ENCODE data around the gene ACOT11.

Gene ACOT11

DNA sequence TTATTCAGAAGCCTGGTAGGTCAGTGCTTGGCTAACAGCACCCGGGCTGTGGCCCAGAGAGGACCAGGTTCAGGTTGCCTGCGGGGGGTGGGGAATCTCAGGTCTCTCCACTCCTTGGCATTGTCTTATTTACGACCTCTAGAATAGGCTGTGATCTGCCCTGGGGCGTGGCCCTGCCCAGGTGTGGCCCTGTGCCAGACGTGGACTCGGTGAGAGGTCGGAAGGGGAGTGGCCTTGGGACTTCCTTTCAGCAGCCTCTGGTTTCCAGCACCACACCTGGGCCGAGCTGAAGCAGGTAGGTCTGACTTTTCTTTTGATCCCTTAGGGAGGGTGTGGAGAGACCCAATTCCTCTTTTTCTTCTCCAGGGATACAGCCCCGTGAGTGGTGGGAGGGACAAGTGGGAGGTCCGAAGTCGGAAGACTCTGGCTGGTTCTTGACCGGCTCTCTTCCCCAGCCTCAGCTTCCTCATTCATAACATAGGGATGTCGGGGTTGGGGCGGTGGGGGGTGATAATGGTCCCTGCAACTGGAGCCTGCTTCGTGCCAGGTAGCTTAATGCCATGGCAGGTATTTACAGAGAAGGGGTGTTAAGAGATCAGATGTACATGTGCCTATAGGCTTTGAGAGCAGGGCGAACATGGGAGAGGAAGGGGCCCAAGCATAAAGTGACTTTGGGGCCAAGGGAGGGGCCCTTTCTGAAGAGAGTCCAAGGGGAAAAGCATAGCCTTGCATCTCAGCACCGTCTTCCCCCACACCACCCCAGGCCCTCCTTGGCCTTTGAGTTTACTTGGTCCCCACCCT, 16.5 kb downstream of the ACOT11 start:
- no peak for TF ChIP-seq CTCF (IDR thresholded peaks at IDR 0.05; ENCODE audit: insufficient read depth, low read length)
- peak; percentile 1; the same call in 1 of the 2 replicates for TF ChIP-seq SPI1 (IDR thresholded peaks at IDR 0.05; ENCODE audit: borderline replicate concordance, low read depth)
- no peak overlapping the region for H3K4me3 ChIP-seq (replicated peaks; ENCODE audit: insufficient read depth, low read length)
- DNase-seq (ENCODE audit: low read depth in 1 of 2, low spot score in 1 of 2) = no peak

GRCh38 chr1:54565113-54565501, 17.1 kb downstream of the ACOT11 start:
- Histone ChIP-seq H3K4me3 (replicated peaks; ENCODE audit: insufficient read depth, low read length) (no peak overlapping the region), H3K27me3 (ENCODE audit: insufficient read depth, poor library complexity, severe bottlenecking) (no peaks in the 10 kb centered on the region), H3K27ac (replicated peaks) (no peak overlapping the region)
- DNase-seq (ENCODE audit: low read depth in 1 of 2, low spot score in 1 of 2) = no peak
- TF ChIP-seq POLR2AphosphoS5 (IDR thresholded peaks at IDR 0.05; ENCODE audit: low read depth) = no peak
- TF ChIP-seq, protein P1, sequence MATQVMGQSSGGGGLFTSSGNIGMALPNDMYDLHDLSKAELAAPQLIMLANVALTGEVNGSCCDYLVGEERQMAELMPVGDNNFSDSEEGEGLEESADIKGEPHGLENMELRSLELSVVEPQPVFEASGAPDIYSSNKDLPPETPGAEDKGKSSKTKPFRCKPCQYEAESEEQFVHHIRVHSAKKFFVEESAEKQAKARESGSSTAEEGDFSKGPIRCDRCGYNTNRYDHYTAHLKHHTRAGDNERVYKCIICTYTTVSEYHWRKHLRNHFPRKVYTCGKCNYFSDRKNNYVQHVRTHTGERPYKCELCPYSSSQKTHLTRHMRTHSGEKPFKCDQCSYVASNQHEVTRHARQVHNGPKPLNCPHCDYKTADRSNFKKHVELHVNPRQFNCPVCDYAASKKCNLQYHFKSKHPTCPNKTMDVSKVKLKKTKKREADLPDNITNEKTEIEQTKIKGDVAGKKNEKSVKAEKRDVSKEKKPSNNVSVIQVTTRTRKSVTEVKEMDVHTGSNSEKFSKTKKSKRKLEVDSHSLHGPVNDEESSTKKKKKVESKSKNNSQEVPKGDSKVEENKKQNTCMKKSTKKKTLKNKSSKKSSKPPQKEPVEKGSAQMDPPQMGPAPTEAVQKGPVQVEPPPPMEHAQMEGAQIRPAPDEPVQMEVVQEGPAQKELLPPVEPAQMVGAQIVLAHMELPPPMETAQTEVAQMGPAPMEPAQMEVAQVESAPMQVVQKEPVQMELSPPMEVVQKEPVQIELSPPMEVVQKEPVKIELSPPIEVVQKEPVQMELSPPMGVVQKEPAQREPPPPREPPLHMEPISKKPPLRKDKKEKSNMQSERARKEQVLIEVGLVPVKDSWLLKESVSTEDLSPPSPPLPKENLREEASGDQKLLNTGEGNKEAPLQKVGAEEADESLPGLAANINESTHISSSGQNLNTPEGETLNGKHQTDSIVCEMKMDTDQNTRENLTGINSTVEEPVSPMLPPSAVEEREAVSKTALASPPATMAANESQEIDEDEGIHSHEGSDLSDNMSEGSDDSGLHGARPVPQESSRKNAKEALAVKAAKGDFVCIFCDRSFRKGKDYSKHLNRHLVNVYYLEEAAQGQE (IDR thresholded peaks at IDR 0.05; ENCODE audit: insufficient replicate concordance, low read depth) = no peak
- TF ChIP-seq SPI1 (IDR thresholded peaks at IDR 0.05; ENCODE audit: borderline replicate concordance, low read depth) = no peak
- TF ChIP-seq CTCF (IDR thresholded peaks at IDR 0.05; ENCODE audit: insufficient read depth, low read length) = no peak
- TF ChIP-seq GABPA (IDR thresholded peaks at IDR 0.05; ENCODE audit: low read depth) = no peak

More for the DNA sequence above, 16.5 kb downstream of the ACOT11 start:
- Histone ChIP-seq H3K27me3 (ENCODE audit: insufficient read depth, poor library complexity, severe bottlenecking) (no peaks in the 10 kb centered on the region), H3K27ac (replicated peaks) (no peak overlapping the region)

- Histone ChIP-seq H3K27ac (replicated peaks) (no peak overlapping the region), H3K4me3 (replicated peaks; ENCODE audit: insufficient read depth, low read length) (no peak overlapping the region), H3K27me3 (ENCODE audit: insufficient read depth, poor library complexity, severe bottlenecking) (no peaks in the 10 kb centered on the region)
- DNase-seq (ENCODE audit: low read depth in 1 of 2, low spot score in 1 of 2) = no peak
- no peak for TF ChIP-seq GABPA (IDR thresholded peaks at IDR 0.05; ENCODE audit: low read depth)
- TF ChIP-seq POLR2AphosphoS5 (IDR thresholded peaks at IDR 0.05; ENCODE audit: low read depth) = no peak
- TF ChIP-seq CTCF (IDR thresholded peaks at IDR 0.05; ENCODE audit: insufficient read depth, low read length) = no peak
- TF ChIP-seq, protein P1 (IDR thresholded peaks at IDR 0.05; ENCODE audit: insufficient replicate concordance, low read depth) = no peak
- no peak for TF ChIP-seq SPI1 (IDR thresholded peaks at IDR 0.05; ENCODE audit: borderline replicate concordance, low read depth)
These were observed 18.6 kb downstream of the ACOT11 start for GRCh38 chr1:54566438-54567141.

Measured in HL-60 (cell line).